ENCODE results near the gene EPS15. TPM values are rescaled to one million over a fixed set of nuclear protein-coding genes. Genes with fewer than 3 reads are reported as not detected.

EPS15 gene
- total and polyA plus RNA-seq, 4 donors = 79.9 to 179 (median 102) TPM

DNA sequence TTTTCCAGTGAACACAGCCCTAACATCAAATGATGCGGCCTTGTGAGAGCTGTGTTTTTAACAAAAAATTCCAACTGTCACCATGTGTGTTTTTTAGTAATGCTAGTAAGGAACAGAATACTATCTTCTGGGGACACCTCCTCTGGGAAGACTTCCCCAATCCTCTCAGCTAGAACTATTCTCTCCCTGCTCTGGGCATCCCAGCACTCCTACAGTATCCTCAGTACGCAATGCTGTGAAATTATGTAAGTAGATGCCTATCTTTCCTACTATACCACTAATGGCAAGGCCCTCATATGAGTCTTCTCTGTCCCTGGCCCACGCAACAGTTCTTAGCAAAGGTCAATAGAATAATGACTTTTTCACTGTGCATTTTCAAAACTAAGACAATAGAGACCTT is 169.2 kb downstream of the EPS15 start:
- H3K27ac ChIP-seq (ENCODE audit: low read depth, low read length) = no peak overlapping the region
- no CpG with 5 or more reads among the region's 3 CpGs for WGBS (ENCODE audit: insufficient coverage)
- peaks cover 17% of the 10 kb centered on the region for H3K27me3 ChIP-seq (ENCODE audit: control insufficient read depth, insufficient read depth, low read length)
- H3K36me3 ChIP-seq (ENCODE audit: control insufficient read depth, insufficient read depth, low read length) = peaks cover 3% of the 10 kb centered on the region
- DNase-seq (ENCODE audit: low read depth in 4 of 6, low spot score in 6 of 6) = no peak
- no peaks in the 10 kb centered on the region for H3K9me3 ChIP-seq (ENCODE audit: control insufficient read depth, insufficient read depth, low read length)
- H3K4me3 ChIP-seq (ENCODE audit: low read depth, low read length) = no peak overlapping the region
- peaks cover 2% of the 10 kb centered on the region for H3K4me1 ChIP-seq (ENCODE audit: control insufficient read depth, insufficient read depth, low read length)

DNA sequence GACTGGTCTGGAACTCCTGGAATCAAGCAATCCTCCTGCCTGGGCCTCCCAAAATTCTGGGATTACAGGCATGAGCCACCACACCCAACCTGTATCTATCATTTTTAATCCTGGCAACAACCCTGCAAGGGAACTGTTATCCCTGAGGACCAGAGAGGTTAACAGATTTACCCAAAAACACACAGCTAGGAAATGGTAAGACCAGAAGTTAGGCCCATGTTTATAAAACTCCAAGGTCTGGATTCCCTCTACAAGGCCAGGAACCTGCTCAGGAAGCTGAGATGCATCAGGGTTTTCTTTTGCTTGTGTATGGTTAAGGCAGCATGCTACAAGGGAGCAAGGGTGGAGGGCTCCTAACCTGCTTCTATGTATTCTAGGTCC is 170.9 kb downstream of the EPS15 start:
- DNase-seq (ENCODE audit: low read depth in 4 of 6, low spot score in 6 of 6) = no peak
- Histone ChIP-seq H3K27ac (ENCODE audit: low read depth, low read length) (no peak overlapping the region), H3K27me3 (ENCODE audit: control insufficient read depth, insufficient read depth, low read length) (peaks cover 34% of the 10 kb centered on the region), H3K9me3 (ENCODE audit: control insufficient read depth, insufficient read depth, low read length) (no peaks in the 10 kb centered on the region), H3K36me3 (ENCODE audit: control insufficient read depth, insufficient read depth, low read length) (no peaks in the 10 kb centered on the region), H3K4me1 (ENCODE audit: control insufficient read depth, insufficient read depth, low read length) (peaks cover 7% of the 10 kb centered on the region), H3K4me3 (ENCODE audit: low read depth, low read length) (no peak overlapping the region)

DNA sequence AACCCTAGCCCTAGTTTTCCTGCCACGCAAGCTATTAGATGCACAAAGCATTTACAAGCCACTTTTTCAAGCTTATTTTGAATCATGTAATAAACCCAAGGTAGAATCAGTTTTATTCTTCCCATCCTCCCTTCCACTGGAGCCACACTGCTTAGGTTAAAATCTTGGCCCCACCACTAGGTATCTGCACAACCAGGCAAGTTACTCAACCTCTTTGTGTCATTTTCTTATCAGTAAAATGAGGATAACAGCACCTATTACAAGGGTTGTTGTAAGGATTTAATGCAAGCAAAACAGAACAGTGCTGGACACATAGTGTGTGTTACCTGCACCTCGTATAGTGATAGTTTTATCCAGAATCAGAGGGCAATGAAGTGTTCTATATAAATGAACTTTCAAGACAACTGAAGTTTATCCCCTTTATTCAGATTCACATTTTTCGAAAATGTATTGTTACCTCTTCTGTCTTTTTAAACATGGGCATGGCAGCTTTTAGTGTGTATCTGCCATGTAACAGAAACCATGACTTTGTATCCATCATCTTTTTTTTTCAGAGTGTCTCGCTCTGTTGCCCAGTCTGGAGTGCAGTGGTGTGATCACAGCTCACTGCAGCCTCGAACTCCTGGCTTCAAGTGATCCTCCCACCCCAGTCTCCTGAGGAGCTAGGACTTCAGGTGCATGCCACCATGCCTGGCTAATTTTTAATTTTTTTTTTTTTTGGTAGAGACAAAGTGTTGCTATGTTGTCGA is 171.5 kb downstream of the EPS15 start:
- Histone ChIP-seq H3K9me3 (ENCODE audit: control insufficient read depth, insufficient read depth, low read length) (no peaks in the 10 kb centered on the region), H3K27ac (ENCODE audit: low read depth, low read length) (no peak overlapping the region), H3K4me3 (ENCODE audit: low read depth, low read length) (no peak overlapping the region), H3K4me1 (ENCODE audit: control insufficient read depth, insufficient read depth, low read length) (peaks cover 7% of the 10 kb centered on the region), H3K36me3 (ENCODE audit: control insufficient read depth, insufficient read depth, low read length) (no peaks in the 10 kb centered on the region), H3K27me3 (ENCODE audit: control insufficient read depth, insufficient read depth, low read length) (peaks cover 39% of the 10 kb centered on the region)
- no peak for DNase-seq (ENCODE audit: low read depth in 4 of 6, low spot score in 6 of 6)
- 100% methylated on average over 3 of the region's 6 CpGs for WGBS (ENCODE audit: insufficient coverage)

DNA sequence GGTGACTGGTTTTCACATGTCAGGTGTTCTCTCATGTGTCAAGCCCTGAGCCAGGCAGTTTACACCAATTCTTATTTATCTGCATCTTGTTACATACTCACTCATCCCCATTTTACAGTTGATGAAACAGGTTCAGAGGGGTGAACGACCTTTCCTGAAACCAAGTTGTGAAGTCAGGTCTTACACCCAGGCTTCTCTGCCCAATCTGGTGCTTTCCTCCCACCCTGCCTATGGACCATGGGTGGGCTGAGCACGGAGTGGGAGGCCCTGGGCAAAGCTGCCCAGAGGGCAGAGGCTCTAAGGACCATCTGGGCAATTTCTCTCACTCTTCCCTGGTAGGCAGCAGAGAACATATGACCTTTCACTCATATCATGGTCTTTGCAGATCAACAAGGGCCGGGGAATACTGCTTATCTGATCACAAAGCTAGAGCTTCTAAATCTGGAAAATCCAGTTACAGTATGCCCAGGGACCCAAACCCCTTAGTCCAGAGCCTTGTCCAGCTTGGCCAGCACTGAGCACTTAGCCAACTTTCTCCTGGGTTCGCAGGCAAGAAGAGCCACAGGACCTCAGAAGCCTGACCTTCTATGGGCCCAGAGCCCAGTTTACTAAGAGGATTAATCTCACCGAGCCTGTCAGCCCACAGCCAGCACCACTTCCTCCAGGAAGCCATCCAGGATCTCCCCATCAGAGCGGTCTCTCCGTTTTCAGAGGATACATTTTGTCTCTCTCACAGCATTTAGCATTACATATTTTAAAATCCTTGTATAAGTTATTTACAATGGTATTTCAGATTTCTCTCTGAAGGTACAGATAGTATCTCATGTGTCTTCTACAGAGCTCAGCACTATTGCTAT is 172.8 kb downstream of the EPS15 start:
- Histone ChIP-seq H3K36me3 (ENCODE audit: control insufficient read depth, insufficient read depth, low read length) (no peaks in the 10 kb centered on the region), H3K4me1 (ENCODE audit: control insufficient read depth, insufficient read depth, low read length) (peaks cover 7% of the 10 kb centered on the region), H3K9me3 (ENCODE audit: control insufficient read depth, insufficient read depth, low read length) (no peaks in the 10 kb centered on the region), H3K4me3 (ENCODE audit: low read depth, low read length) (no peak overlapping the region), H3K27ac (ENCODE audit: low read depth, low read length) (no peak overlapping the region), H3K27me3 (ENCODE audit: control insufficient read depth, insufficient read depth, low read length) (peaks cover 42% of the 10 kb centered on the region)
- WGBS (ENCODE audit: insufficient coverage) = 79% methylated on average over 5 of the region's 7 CpGs
- no peak for DNase-seq (ENCODE audit: low read depth in 4 of 6, low spot score in 6 of 6)

DNA sequence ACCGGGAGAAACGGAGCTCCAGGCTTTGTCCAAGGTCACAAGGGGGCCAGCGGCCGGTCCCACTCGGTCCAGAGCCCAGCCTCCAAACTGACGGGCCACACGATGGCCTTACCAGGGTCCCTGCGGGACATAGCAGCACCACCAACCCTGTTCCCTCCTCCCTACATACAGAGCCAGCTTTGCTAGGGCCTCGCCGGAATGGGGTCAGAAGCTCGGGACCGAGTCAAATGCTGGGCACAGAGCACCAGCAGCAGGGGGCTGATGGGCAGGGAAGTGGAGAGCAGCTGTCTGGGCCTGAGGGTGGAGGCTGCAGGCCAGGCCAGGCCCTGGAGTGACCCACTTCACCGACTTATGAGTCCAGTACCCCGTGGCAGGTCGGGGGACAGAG is 173.8 kb downstream of the EPS15 start:
- Histone ChIP-seq H3K27ac (ENCODE audit: low read depth, low read length) (no peak overlapping the region), H3K4me3 (ENCODE audit: low read depth, low read length) (no peak overlapping the region), H3K27me3 (ENCODE audit: control insufficient read depth, insufficient read depth, low read length) (peaks cover 42% of the 10 kb centered on the region), H3K36me3 (ENCODE audit: control insufficient read depth, insufficient read depth, low read length) (no peaks in the 10 kb centered on the region), H3K9me3 (ENCODE audit: control insufficient read depth, insufficient read depth, low read length) (no peaks in the 10 kb centered on the region), H3K4me1 (ENCODE audit: control insufficient read depth, insufficient read depth, low read length) (peaks cover 7% of the 10 kb centered on the region)
- DNase-seq (ENCODE audit: low read depth in 4 of 6, low spot score in 6 of 6) = no peak
- 56% methylated on average over 10 of the region's 15 CpGs for WGBS (ENCODE audit: insufficient coverage)

DNA sequence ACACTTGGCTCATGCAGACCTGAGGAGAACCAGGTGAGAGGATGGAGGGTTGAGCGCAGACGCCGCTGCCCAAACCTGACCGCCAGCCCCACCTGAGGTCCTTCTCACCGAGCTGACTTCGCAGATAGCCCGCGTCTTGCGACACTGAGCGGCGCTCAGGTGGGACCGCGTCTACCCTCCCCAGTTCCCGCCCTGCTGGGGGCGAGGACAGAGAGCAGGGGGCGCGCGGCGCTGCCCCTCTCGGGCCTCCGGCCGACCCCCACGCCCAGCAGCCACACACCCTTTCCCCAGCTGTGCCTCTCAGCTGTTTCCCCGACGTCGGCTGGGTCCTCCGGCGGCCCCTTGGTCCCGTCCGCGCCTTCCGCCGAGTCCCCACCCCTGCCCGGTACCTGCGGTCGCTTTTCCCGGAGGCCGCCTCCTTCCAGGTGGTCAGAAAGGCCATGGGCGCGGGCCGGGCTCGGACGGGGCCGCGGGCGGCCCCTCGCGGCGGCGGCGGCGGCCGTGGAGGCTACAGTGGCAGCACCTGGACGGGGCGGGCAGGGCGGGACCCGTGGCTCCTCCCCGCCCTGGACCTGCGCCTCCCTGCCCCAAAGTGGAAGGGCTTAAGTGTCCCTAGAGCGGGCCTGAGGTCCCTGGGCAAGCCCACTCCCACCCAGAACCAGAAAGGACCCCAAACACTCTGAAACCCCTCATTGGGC is 174.3 kb downstream of the EPS15 start:
- H3K4me3 ChIP-seq (ENCODE audit: low read depth, low read length) = no peak overlapping the region
- H3K27me3 ChIP-seq (ENCODE audit: control insufficient read depth, insufficient read depth, low read length) = peaks cover 42% of the 10 kb centered on the region
- WGBS (ENCODE audit: insufficient coverage) = 5% methylated on average over 60 of the region's 60 CpGs
- no peaks in the 10 kb centered on the region for H3K9me3 ChIP-seq (ENCODE audit: control insufficient read depth, insufficient read depth, low read length)
- no peaks in the 10 kb centered on the region for H3K36me3 ChIP-seq (ENCODE audit: control insufficient read depth, insufficient read depth, low read length)
- DNase-seq (ENCODE audit: low read depth in 4 of 6, low spot score in 6 of 6) = no peak
- H3K4me1 ChIP-seq (ENCODE audit: control insufficient read depth, insufficient read depth, low read length) = peaks cover 7% of the 10 kb centered on the region
- no peak overlapping the region for H3K27ac ChIP-seq (ENCODE audit: low read depth, low read length)

DNA sequence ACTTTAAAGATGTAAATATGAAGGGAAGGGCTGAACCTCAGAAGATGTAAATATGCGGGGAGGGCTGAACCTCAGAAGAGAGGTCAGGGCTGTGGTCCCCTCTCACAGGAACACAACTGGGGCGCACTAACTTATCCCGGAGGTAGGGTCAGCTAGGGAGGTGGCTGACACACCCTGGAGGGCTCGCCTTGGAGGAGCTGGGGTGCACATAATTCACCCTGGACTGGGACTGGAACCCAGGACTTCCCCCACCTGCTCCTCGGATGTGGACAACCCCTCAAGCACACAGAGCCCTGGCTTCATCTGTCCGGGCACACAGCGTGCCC is 174.8 kb downstream of the EPS15 start:
- Histone ChIP-seq H3K4me1 (ENCODE audit: control insufficient read depth, insufficient read depth, low read length) (peaks cover 7% of the 10 kb centered on the region), H3K36me3 (ENCODE audit: control insufficient read depth, insufficient read depth, low read length) (no peaks in the 10 kb centered on the region), H3K4me3 (ENCODE audit: low read depth, low read length) (no peak overlapping the region), H3K27me3 (ENCODE audit: control insufficient read depth, insufficient read depth, low read length) (peaks cover 42% of the 10 kb centered on the region), H3K9me3 (ENCODE audit: control insufficient read depth, insufficient read depth, low read length) (no peaks in the 10 kb centered on the region), H3K27ac (ENCODE audit: low read depth, low read length) (no peak overlapping the region)
- no peak for DNase-seq (ENCODE audit: low read depth in 4 of 6, low spot score in 6 of 6)
- WGBS (ENCODE audit: insufficient coverage) = 70% methylated on average over 6 of the region's 7 CpGs

DNA sequence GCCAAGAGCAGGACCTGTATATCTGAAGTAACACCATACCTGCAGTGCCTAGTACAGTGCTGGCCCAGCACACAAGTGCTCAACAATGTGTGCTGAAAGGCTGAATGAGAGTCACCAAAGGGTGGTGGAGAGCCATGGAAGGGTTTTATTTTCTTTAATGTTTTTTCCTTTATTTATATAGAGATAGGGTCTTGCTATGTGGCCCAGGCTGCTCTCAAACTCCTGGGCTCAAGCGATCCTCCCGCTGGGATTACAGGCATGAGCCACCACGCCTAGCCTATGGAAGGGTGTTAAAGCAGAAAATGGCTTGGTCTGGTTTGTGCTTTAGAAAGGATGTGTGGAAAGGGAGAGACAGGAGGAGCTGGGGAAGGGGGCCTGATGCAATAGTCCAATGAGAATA is 175.4 kb downstream of the EPS15 start:
- 92% methylated on average over 3 of the region's 3 CpGs for WGBS (ENCODE audit: insufficient coverage)
- no peaks in the 10 kb centered on the region for H3K36me3 ChIP-seq (ENCODE audit: control insufficient read depth, insufficient read depth, low read length)
- H3K9me3 ChIP-seq (ENCODE audit: control insufficient read depth, insufficient read depth, low read length) = no peaks in the 10 kb centered on the region
- no peak overlapping the region for H3K4me3 ChIP-seq (ENCODE audit: low read depth, low read length)
- no peak overlapping the region for H3K27ac ChIP-seq (ENCODE audit: low read depth, low read length)
- DNase-seq (ENCODE audit: low read depth in 4 of 6, low spot score in 6 of 6) = no peak
- peaks cover 42% of the 10 kb centered on the region for H3K27me3 ChIP-seq (ENCODE audit: control insufficient read depth, insufficient read depth, low read length)
- peaks cover 7% of the 10 kb centered on the region for H3K4me1 ChIP-seq (ENCODE audit: control insufficient read depth, insufficient read depth, low read length)

DNA sequence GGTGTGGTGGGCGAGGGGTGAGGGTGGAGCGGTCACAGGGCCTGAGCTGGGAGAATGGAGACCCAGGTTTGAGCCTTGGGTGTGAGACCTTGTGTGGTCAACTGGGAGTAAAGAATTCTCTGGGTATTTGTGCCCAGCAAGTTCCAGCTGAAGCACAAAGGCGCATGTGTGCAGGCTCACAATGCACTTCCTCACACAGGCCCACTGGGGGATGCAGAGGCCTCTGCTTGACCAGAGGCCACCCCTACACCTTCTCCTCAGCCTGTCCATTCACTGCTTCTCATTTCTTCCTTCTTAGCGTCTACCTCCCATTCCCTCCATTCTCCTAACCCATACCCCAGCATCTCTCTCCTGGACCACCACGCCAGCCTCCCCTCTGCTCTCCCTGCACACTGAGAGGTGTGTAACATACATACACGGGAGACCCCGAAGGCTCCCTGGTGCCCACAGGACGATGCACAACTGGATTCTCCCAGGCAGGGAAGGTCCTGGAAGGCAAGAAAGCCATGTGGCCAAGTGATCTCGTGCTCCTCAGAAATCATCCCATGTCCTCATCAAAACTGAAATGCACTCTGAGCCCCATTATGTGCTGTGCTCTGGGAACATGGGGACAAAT is 176.4 kb downstream of the EPS15 start:
- WGBS (ENCODE audit: insufficient coverage) = 89% methylated on average over 8 of the region's 9 CpGs
- H3K36me3 ChIP-seq (ENCODE audit: control insufficient read depth, insufficient read depth, low read length) = no peaks in the 10 kb centered on the region
- peaks cover 7% of the 10 kb centered on the region for H3K4me1 ChIP-seq (ENCODE audit: control insufficient read depth, insufficient read depth, low read length)
- H3K27ac ChIP-seq (ENCODE audit: low read depth, low read length) = no peak overlapping the region
- H3K27me3 ChIP-seq (ENCODE audit: control insufficient read depth, insufficient read depth, low read length) = peaks cover 42% of the 10 kb centered on the region
- H3K4me3 ChIP-seq (ENCODE audit: low read depth, low read length) = no peak overlapping the region
- no peaks in the 10 kb centered on the region for H3K9me3 ChIP-seq (ENCODE audit: control insufficient read depth, insufficient read depth, low read length)
- no peak for DNase-seq (ENCODE audit: low read depth in 4 of 6, low spot score in 6 of 6)
